GM18873 (cell line): ENCODE results near the gene VPS13D.
"Not testable (repeated sequence)": the region's sequence is repeated elsewhere in the genome, so short reads cannot be mapped to it uniquely, and the experiment has no call there.

Source experiments
- ATAC-seq: cut with Tn5 transposase; IDR thresholded peaks from one replicate; pipeline ENCODE4 v1.9.1; 2021; ENCODE audit warnings: mild to moderate bottlenecking, moderate library complexity, moderate number of reproducible peaks; ENCODE audit not compliant: unreplicated experiment, low FRiP score

Gene VPS13D

DNA sequence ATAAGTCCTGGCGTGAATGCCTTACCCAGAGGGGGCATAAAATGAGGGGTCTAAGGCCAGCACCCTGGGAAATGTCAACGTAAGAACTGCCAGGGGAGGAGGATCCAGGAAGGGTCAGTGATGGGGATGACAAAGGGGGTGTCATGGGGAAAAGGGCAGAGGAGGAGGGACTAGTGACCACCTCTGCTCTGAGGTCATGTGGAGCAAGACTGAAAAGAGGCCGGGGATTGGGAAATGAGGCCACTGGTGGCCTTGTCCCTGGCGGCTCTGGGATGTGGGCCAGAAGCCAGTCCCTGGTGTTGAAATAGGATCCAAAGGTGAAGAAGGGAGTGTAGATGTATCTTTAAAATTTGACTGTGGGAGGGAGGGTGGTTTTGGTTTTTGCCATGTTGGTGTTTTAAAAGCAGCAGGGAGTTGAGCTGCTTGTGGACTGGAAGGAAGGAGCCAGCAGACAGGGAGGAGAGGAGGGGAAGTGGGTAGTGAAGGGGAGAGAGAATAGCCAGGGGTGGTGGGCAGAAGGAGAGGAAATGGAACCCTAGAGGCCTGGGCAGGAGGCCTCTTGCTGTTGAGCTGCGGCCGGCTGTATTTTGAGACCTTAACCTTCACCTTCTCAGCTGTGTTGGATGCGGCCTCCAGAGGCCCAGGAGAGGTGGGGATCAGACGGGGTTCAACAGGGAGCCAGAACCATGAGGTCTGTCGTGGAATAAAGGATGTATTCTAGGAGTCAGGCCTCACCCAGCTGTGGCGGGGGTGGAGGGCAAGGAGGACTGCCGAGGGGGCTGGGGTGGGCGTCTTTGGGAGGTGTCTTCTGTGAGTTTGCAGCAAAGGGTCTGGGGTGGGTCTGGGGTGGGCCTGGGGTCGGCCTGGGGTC lies 295.7 kb downstream of the VPS13D start:
- no peak for ATAC-seq

DNA sequence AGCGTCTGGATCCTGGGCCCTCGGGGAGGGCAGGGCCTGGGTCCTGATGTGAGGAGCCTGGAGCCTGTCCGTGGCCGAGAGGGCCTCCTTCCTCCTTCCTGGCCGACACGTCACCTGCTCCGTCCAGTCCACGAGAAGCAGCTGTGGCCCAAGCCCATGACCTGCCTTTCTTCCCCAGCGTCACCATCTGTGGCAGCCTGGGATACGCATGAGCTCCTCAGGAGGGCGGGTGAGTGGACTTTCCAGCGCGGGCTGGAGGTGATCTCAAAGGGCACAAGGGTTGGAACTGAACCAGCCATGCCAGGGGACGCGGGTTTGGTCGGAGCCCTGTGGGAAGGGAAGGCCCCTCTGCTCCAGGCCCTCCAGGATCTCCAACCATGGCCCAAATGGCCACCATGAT lies 297.7 kb downstream of the VPS13D start:
- ATAC-seq = no peak

DNA sequence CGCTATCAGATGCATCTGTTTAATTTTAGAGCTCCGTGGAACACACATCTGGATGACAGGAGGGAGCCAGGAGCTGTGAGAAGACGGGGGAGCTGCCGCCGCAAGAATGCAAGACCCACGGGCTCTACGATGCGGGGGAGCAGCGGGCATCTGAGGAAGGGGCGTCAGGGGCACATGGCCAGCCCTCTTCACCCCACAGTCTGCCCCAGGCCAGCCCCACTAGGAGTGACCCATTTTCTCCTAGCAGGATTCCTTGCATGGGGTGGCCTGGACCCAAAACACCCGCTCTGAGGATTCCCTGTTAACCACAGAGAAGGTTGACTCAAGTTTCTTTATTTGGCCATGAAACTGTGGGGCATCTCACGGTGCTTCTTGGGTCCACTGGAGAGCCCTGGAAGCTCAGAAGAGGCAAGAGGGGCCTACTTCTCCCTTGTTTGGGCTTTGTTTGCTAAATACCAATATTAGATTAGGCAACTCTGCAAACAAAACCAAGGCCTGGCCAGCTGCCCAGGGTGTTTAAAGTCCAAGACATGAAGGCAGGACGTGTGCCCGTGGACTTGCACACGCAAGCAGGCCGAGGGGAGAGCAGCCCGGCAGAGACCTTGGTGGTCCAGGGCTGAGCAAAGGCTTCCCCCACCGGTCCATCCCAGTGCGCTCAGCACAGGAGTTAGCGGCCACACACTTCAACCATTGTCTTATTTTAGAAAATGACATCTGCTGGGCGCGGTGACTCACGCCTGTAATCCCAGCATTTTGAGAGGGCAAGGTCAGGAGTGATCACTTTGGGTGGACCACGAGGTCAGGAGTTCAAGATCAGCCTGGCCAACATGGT lies 298.4 kb downstream of the VPS13D start:
- no peak for ATAC-seq

DNA sequence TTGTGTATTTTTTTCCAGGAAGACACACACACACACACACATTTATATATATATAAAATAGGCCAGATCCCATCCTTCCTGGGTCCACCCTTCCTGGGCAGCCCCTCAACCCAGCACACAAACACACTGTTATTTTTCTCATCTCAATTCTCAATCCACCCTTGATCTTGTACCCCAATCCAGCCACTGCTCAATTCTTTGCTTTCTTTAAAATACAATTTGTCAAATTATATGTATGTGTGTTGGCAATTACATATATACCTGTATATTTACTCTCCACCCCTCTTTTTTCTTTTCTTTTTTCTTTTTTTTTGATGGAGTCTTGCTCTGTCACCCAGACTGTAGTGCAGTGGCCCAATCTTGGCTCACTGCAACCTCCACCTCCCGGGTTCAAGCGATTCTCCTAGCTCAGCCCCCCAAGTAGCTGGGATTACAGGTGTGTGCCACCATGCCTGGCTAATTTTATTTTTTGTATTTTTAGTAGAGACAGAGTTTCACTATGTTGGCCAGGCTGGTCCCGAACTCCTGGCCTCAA lies 299.9 kb downstream of the VPS13D start:
- no peak for ATAC-seq

DNA sequence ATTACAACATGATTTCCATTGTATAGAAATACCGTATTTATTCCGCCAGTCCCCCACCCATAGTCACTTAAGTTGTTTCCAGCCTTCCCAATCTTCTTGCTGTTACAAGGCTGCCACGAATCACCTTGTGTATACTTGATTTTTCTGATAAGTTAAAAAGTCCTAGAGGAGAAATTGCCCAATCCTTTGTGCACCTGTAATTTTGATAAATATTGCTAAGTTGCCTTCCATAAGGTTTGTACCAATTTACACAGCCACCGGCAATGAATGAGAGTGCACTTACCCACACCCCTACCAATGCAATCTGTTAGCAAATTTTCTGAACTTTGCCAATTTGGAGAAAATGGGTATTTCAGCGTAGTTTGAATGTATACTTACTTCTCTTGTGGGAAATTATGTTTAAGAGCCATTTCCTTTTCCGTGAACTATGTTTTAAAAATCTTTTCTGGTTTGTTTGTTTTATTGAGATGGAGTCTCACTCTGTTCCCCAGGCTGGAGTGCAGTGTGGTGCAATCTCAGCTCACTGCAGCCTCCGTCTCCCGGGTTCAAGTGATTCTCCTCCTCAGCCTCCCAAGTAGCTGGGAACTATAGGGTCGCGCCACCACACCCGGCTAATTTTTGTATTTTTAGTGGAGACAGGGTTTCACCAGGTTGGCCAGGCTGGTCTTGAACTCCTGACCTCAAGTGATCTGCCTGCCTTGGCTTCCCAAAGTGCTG lies 300.8 kb downstream of the VPS13D start:
- no peak for ATAC-seq

DNA sequence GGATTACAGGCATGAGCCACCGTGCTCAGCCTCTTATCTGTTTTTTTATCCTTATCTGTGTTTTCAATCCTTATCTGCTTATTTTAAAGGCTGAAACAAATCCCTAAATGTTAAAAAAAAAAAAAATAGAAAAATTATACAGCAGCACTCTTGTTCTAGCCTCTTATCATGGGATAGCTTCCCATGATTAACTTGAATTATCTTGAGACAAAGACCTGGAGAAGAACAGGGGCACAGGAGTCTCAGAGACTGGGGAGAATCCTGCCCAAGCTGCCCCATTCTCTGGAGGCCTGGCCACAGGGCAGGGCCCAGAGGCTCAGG lies 301.3 kb downstream of the VPS13D start:
- no peak for ATAC-seq

DNA sequence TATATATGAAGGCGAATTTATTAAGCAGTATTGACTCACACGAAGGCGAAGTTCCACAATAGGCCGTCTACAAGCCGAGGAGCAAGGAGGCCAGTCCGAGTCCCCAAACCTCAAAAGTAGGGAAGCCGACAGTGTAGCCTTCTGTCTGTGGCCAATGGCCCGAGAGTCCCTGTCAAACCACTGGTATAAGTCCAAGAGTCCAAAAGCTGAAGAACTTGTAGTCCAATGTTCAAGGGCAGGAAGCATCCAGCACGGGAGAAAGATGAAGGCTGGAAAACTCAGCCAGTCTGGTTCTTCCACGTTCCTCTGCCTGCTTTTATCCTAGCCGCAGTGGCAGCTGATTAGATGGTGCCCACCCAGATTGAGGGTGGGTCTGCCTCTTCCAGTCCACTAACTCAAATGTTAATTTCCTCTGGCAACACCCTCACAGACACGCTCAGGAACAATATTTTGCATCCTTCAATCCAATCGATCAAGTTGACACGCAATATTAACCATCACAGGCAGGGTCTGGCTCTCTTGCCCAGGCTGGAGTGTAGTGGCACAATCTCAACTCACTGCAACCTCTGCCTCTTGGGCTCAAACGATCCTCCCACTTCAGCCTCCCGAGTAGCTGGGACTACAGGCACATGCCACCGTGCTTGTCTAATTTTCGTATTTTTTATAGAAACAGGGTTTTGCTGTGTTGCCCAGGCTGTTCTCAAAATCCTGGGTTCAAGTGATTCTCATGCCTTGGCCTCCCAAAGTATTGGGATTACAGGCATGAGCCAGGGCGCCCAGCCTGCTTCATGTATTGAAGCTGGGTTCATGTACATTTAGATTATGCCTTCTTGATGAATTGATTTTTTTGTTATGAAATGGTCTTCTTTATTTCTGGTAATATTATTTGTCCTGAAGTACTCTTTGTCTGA lies 302.8 kb downstream of the VPS13D start:
- ATAC-seq = no peak

DNA sequence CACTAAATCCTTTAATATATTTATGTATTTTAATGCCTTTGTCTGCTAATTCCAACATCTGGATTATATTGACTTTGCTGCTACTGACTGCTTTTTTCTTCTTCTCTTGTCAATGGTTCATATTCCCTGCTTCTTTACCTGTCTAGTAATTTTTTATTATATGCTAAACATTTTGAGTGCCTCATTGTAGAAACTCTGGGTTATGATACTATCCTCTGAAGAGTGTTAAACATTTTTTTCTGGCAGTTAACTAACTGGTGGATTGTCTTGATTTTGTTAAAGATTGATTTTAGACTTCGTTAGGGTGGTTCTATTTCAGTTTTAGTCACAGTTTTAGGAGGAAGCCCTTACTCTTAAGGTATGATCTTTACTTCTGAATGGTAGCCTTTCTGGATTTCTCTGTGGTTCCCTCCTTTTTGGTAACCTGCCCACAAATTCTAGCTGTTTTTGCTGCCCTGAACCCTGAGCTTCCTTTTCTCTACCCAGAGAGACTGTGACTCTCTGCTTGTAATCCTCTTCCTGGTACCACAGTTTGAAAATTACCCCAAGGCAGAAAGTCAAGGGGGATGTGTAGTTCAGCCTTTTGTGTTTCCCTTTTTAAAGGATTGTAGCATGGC lies 306.3 kb downstream of the VPS13D start:
- ATAC-seq = no peak

DNA sequence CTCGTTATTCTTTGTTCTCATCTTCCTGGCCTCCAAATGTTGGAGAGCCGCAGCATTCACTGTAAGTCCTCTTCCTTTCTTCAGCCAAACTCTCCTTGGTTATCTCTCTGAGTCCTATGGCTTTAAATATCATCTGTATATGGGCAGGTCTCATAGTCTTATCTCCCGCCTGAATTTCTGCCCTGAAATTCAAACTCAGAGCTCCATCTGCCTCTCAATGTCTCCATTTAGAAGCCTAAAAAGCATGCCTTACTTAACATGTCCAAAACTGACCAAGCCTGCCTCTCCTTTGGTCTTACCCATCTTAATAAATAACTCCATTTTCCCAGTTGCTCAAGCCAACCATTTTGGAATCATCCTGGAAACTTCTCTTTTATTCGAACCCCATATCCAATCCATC lies 307.5 kb downstream of the VPS13D start:
- no peak for ATAC-seq

DNA sequence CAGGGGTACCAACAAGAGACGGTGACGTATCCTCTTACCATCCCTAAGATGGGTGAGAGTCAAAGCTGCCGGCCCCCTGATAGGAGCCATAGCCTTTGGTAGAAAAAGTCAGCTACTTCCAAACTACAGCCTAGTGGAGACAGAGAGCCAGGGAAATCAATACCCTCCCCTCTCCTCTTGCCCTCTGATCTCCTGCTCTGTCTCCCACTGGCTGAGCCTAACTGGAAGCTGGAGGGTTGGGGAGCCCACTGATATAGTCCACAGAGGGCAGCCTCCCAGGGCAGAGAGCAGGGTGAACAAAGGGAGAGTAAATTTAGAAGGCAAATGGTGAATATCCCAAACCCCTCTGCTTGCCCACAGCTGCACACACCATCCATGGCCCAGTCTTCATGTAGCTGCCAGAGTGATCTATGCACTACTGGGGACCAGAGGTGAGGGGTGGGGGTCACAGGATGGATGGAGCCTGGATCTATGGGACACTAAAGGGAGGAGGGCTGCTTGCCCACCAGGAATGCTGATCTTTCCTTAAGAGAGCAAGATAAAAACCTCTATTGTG lies 308.2 kb downstream of the VPS13D start:
- ATAC-seq = no peak

DNA sequence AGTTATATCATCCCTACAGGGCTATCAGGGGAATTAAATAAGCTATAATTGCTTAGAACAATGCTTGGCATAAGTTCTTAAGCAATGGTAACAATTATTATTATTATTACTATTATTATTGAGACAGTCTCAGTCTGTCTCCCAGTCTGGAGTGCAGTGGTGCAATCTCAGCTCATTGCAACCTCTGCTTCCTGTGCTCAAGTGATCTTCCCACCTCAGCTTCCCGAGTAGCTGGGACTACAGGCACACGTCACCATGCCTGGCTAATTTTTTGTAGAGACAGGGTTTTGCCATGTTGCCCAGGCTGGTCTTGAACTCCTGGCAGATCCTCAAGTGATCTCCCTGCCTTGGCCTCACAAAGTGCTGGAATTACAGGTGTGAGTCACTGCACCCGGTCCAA lies 308.7 kb downstream of the VPS13D start:
- not testable (repeated sequence) for ATAC-seq

DNA sequence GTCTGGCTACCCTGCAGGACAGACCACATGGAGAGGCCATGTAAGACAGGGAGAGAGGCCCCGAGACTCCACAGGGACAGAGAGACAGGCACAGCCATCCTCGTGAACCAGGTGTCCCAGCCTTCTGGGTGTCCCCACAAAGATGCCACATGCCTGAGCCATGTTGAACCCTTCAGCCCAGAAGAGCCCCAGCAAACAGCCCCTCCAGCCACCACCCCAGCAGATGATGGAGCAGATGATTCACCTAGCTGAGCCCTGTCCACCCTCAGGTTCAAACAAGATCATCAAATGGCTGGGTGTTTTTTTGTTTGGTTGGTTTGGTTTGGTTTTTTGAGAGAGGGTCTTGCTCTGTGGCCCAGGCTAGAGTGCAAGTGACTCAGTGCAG lies 309.5 kb downstream of the VPS13D start:
- ATAC-seq = no peak

DNA sequence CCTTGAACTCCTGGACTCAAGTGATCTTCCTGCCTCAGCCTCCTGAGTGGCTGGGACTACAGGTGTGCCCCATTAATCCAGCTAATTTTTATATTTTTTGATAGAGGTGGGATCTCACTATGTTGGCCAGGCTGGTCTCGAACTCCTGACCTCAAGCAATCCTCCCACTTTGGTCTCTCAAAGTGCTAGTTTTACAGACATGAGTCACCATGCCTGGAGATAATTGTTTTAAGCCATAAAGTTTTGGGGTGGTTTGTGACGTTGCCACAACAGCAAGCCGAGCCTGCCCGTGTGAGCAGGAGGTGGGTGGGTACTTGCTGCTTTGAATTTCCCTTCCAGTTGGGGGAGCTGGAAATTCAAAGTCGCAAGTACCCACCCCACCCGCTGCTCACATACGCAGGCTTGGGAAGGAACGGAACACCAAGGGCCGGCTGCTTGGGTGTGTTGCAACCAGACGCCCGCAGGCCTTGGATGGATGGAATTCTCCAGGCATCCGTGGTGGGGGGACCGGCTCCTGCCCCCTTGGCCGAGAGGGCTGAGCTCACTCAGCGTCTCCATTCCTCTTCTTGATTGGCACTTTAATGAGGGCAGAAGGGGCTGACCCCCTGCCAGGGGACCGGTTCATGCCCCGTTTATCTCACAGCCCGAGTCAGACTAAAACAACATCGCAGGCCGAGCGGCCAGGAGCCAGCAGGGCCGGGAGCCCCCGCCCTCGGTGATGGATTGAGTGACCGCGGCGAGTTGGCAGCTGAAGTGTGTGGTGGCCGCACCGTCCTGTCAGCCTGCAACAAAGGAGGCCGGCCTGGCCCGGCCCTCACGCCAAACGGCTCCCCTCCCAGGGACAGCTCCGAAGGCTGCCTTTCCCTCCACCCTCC lies 310.1 kb downstream of the VPS13D start:
- ATAC-seq = no peak

DNA sequence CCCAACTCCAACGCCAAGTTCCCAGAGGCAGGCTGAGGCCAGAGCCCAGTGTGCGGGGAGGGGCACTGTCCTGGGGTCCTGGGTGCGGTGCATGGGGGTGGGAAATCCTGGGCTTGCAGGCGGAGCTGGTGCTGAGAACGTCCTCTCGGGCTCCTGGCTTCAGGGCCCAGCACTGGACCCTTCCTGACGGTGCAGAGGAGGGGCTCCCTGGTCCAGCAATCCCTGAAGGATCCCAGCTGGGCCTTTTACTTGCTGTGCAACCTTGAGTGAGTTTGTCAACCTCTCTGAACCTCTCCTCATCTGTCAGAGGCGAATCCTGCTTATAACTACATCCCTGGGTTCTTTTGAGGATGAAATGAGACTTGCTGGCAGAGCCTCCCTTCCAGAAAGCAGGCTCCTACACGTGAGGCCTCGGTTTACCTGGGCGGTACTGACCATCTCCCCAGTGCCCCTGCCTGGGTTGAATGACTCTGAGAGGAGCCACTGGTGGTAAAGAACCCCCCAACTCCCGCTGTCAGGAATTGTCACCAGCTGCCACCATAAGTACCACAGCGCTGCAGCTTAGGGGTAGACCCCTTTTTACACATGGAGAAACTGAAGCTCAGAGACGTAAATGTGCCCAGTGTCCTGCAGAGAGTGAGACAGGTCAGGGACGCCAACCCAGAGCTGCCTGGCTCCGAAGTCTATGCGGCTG lies 310.9 kb downstream of the VPS13D start:
- no peak for ATAC-seq

DNA sequence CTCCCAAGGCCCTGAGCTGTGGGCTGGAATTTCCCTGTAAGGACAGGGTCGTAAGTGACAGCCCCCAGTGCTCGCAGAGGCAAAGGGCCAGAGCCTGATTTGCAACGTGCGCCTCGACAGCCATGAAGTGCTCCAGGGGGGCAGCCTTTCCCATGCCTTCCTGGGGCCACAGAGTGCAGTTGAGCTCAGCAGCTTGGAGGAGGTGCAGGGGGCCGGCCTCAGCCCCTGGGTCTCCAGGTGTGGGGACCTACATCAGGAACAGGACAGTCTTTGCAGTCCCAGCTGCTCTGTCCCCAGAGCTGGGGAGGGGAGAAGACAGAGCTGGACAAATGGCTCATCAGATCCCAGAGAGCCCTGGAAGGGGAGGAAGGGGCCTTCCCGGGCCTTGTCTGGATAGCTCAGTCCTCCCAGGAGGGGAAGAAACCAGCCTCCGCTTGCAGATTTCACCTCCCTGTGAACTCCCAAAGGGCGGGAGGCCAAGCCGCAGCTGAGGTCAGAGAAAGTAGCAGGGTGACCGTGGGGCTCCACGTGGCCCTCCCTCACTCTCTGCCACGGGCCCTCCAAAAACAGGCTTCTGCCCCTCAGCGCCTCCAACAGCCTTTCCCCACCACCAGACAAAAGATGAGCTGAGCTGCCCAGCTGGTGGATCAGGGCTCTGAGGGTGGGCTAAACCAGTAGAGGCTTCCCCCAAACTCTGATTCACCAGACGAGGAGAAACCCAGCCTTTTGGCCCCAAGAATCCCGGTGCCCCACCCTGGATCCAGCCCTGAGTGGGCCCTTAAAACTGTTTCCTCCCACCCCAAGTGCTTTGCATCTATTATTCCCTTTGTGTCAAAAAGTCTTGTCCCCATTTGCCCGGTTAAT lies 311.7 kb downstream of the VPS13D start:
- ATAC-seq = no peak

DNA sequence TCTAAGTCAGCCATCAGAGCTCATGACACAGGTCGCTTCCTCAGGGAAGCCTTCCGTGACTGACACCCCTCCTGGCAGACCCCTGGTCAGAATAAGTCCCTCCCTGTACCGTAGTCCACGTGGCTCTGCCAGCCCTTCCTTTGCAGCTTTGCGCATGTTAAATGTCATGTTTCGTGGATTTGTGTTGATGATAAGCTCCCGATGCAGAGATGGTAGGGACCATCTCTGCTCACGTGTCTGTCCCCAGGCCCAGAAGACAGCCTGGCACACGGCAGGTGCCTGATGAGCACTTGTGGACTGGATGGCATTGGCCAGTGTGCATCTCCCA lies 312.3 kb downstream of the VPS13D start:
- no peak for ATAC-seq
